WERI-Rb-1 (cell line): ENCODE measurements around the gene DLL1.

ENCODE experiments used
- DNase-seq: peaks from one replicate; pipeline ENCODE4 v3.0.0-alpha.2; 2020
- H3K27ac ChIP-seq: fragments of 250-450 bp; sonication (Bioruptor Pico); 2 replicates; pipeline ENCODE4 v1.5.1; 2020; ENCODE audit warnings: mild to moderate bottlenecking, moderate library complexity
- H3K27me3 ChIP-seq: fragments of 250-450 bp; sonication (Bioruptor Pico); 2 replicates; pipeline ENCODE4 v1.5.1; 2021; ENCODE audit warnings: mild to moderate bottlenecking, low read depth, moderate library complexity; ENCODE audit not compliant: insufficient read depth, severe bottlenecking
- H3K36me3 ChIP-seq: fragments of 250-450 bp; sonication (Bioruptor Pico); 2 replicates; pipeline ENCODE4 v1.5.1; 2020; ENCODE audit warnings: mild to moderate bottlenecking, moderate library complexity
- H3K4me3 ChIP-seq: 2 replicates; pipeline ENCODE4 v1.5.1; 2011; ENCODE audit warnings: low read depth, mild to moderate bottlenecking, control low read depth, low read length
- H3K9me3 ChIP-seq: fragments of 250-450 bp; sonication (Bioruptor Pico); 2 replicates; pipeline ENCODE4 v1.5.1; 2021; ENCODE audit warnings: mild to moderate bottlenecking, moderate library complexity; ENCODE audit not compliant: severe bottlenecking
- TF ChIP-seq, protein P1 (sequence below): IDR thresholded peaks from 2 replicates; pipeline ENCODE4 v1.5.1; 2011; ENCODE audit warnings: low read depth, mild to moderate bottlenecking, control low read depth, inconsistent platforms, low read length

The DLL1 gene

GRCh38 chr6:170237999-170238740 is 52.7 kb downstream of the DLL1 start:
- Histone ChIP-seq H3K4me3 (no peak overlapping the region), H3K27me3 (no peaks in the 10 kb centered on the region), H3K36me3 (no peaks in the 10 kb centered on the region), H3K9me3 (no peaks in the 10 kb centered on the region), H3K27ac (no peak overlapping the region)
- TF ChIP-seq, protein P1, sequence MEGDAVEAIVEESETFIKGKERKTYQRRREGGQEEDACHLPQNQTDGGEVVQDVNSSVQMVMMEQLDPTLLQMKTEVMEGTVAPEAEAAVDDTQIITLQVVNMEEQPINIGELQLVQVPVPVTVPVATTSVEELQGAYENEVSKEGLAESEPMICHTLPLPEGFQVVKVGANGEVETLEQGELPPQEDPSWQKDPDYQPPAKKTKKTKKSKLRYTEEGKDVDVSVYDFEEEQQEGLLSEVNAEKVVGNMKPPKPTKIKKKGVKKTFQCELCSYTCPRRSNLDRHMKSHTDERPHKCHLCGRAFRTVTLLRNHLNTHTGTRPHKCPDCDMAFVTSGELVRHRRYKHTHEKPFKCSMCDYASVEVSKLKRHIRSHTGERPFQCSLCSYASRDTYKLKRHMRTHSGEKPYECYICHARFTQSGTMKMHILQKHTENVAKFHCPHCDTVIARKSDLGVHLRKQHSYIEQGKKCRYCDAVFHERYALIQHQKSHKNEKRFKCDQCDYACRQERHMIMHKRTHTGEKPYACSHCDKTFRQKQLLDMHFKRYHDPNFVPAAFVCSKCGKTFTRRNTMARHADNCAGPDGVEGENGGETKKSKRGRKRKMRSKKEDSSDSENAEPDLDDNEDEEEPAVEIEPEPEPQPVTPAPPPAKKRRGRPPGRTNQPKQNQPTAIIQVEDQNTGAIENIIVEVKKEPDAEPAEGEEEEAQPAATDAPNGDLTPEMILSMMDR = no peak
- DNase-seq = no peak

GRCh38 chr6:170236131-170236836 is 54.6 kb downstream of the DLL1 start:
- Histone ChIP-seq H3K27ac (no peak overlapping the region), H3K27me3 (no peaks in the 10 kb centered on the region), H3K36me3 (no peaks in the 10 kb centered on the region), H3K4me3 (no peak overlapping the region), H3K9me3 (no peaks in the 10 kb centered on the region)
- DNase-seq = no peak
- TF ChIP-seq, protein P1 = no peak

GRCh38 chr6:170235391-170236125 is 55.3 kb downstream of the DLL1 start:
- Histone ChIP-seq H3K9me3 (no peaks in the 10 kb centered on the region), H3K4me3 (no peak overlapping the region), H3K27me3 (no peaks in the 10 kb centered on the region), H3K27ac (no peak overlapping the region), H3K36me3 (no peaks in the 10 kb centered on the region)
- no peak for DNase-seq
- TF ChIP-seq, protein P1 = no peak

DNA sequence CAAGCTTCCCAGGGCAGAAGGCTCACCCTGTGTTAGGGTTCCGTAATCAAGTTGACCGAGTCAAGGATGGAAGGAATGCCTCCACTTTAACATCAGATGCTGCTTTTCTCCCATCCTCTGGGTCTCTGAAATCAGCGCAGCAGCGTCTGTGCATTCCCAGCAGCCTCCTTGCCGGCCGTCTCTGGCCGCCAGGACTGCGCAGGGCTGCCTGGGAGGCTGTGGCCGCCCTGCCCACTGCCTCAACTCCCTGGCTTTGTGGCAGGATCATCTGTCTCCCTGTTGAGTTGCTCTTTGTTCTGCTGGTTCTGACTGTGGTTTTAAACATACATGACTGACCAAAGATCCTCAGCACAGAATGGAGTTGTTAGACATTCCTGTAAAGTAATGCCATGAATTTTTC is 56.5 kb downstream of the DLL1 start:
- TF ChIP-seq, protein P1 = no peak
- no peak for DNase-seq
- H3K9me3 ChIP-seq = no peaks in the 10 kb centered on the region
- no peaks in the 10 kb centered on the region for H3K27me3 ChIP-seq
- H3K27ac ChIP-seq = no peak overlapping the region
- H3K4me3 ChIP-seq = no peak overlapping the region
- H3K36me3 ChIP-seq = no peaks in the 10 kb centered on the region

DNA sequence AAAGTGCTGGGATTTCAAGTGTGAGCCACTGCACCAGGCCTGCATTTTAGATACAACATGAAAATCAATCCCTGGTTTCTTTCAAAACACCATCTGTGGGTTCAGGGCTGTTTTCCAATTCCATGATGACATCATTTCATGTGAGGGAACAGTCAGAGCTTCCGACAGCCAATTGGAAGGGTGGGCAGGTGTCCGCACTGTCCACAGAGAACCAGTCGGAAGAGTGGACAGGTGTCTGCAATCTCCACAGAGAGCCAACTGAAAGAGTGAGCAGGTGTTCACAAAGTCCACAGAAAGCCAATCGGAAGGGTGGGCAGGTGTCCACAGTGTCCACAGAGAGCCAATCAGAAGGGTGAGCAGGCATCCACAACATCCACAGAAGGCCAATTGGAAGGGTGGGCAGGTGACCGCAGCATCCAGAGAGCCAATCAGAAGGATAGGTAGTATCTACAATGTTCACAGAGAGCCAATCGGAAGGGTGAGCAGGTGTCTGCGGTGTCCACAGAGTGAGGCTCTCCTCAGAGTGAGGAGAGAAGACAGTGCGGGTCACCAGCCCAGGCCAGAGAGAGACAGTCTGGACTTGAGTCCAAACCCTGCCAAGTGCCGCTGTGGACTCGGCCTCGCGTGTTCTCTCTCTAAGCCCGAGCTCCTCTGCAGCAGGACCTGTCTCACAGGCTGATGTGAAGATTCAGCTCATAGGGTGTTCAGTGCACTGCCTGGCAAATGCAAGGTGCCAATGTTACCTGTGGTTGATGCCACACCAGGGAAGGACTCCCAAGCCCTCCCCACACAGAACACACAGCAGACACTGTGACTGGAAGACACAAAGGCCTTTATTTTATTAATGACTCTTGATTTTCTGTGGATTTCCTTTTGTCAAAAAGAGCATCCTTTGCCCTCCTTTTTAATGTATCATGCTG is 57.3 kb downstream of the DLL1 start:
- Histone ChIP-seq H3K27ac (no peak overlapping the region), H3K4me3 (no peak overlapping the region), H3K36me3 (no peaks in the 10 kb centered on the region), H3K9me3 (no peaks in the 10 kb centered on the region), H3K27me3 (no peaks in the 10 kb centered on the region)
- TF ChIP-seq, protein P1 = no peak
- DNase-seq = no peak
